ENCODE data around the gene TRMT2A. TPM values are rescaled to one million over a fixed set of nuclear protein-coding genes. Genes with fewer than 3 reads are reported as not detected.

Gene TRMT2A
- polyA plus RNA-seq, 1 donor (not counting 4 experiments of a cell fraction or from before 2014, with no cell fraction given) = 18.3 TPM

GRCh38 chr22:20140521-20140964 lies 23.5 kb upstream of the TRMT2A start:
- no peaks in the 10 kb centered on the region for H3K27me3 ChIP-seq (ENCODE audit: control insufficient read depth, extremely low read depth, insufficient read depth, low read length)
- H3K4me1 ChIP-seq (ENCODE audit: control insufficient read depth, extremely low read depth, insufficient read depth, low read length) = peaks cover 3% of the 10 kb centered on the region
- dilution Hi-C loops (cut with MboI; ENCODE audit: extremely low pct_ligation_motif_present, low sequenced_read_pairs) = no loop called here
- H3K36me3 ChIP-seq (ENCODE audit: control insufficient read depth in 2 of 2, extremely low read depth in 1 of 2, insufficient read depth in 2 of 2, low read length in 2 of 2) = peaks cover 9 to 25% of the 10 kb centered on the region in 2 experiments
- H3K79me2 ChIP-seq (ENCODE audit: control insufficient read depth, insufficient read depth, low read length) = peaks cover 38% of the 10 kb centered on the region
- TF ChIP-seq EZH2 (IDR thresholded peaks at IDR 0.05; ENCODE audit: low read length) = no peak
- TF ChIP-seq, protein P1, sequence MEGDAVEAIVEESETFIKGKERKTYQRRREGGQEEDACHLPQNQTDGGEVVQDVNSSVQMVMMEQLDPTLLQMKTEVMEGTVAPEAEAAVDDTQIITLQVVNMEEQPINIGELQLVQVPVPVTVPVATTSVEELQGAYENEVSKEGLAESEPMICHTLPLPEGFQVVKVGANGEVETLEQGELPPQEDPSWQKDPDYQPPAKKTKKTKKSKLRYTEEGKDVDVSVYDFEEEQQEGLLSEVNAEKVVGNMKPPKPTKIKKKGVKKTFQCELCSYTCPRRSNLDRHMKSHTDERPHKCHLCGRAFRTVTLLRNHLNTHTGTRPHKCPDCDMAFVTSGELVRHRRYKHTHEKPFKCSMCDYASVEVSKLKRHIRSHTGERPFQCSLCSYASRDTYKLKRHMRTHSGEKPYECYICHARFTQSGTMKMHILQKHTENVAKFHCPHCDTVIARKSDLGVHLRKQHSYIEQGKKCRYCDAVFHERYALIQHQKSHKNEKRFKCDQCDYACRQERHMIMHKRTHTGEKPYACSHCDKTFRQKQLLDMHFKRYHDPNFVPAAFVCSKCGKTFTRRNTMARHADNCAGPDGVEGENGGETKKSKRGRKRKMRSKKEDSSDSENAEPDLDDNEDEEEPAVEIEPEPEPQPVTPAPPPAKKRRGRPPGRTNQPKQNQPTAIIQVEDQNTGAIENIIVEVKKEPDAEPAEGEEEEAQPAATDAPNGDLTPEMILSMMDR (optimal IDR thresholded peaks at IDR 0.05 in 1 of 3, IDR thresholded peaks at IDR 0.05 in 1 of 3, conservative IDR thresholded peaks at IDR 0.05 in 1 of 3; ENCODE audit: extremely low read depth in 1 of 3, insufficient read depth in 2 of 3, low read length in 3 of 3) = no peak
- H4K20me1 ChIP-seq (ENCODE audit: control insufficient read depth, extremely low read depth, insufficient read depth, low read length) = peaks cover 21% of the 10 kb centered on the region
- H3K4me3 ChIP-seq (ENCODE audit: control insufficient read depth in 2 of 3, extremely low read depth in 1 of 3, insufficient read depth in 2 of 3, low read depth in 1 of 3, low read length in 3 of 3) = no peak overlapping the region
- H3K9me1 ChIP-seq (ENCODE audit: control insufficient read depth, extremely low read depth, insufficient read depth, low read length) = no peaks in the 10 kb centered on the region
- no peak overlapping the region for H2AFZ ChIP-seq (ENCODE audit: control insufficient read depth, low read length)
- no peak overlapping the region for H3K9ac ChIP-seq (ENCODE audit: control insufficient read depth, extremely low read depth, insufficient read depth, low read length)
- no peak overlapping the region for H3K4me2 ChIP-seq (ENCODE audit: control insufficient read depth, extremely low read depth, insufficient read depth, low read depth, low read length)
- no peak overlapping the region for H3K27ac ChIP-seq (ENCODE audit: control insufficient read depth, insufficient read depth, low read length)
- DNase-seq (ENCODE audit: low read depth, low spot score) (no peak), FAIRE-seq (no peak)
- no peaks in the 10 kb centered on the region for H3K9me3 ChIP-seq (ENCODE audit: control insufficient read depth, low read depth, low read length)

DNA sequence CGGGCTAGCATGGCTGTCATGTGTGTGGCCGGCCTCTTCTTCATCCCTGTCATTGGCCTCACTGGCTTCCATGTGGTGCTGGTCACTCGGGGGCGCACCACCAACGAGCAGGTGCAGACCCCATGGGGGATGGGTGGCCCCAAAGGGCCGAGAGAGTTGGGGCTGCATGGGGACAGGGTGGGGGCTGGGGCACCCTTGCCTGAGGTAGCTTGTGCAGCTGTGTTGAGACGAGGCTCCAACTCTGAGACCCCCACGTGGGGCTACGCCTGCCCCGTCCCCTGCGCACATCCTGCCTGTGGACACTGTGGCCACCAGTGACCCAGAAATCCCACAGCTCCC lies 23.1 kb upstream of the TRMT2A start:
- peaks cover 21% of the 10 kb centered on the region for H4K20me1 ChIP-seq (ENCODE audit: control insufficient read depth, extremely low read depth, insufficient read depth, low read length)
- H2AFZ ChIP-seq (ENCODE audit: control insufficient read depth, low read length) = no peak overlapping the region
- DNase-seq (ENCODE audit: low read depth, low spot score) (no peak), FAIRE-seq (no peak)
- H3K27ac ChIP-seq (ENCODE audit: control insufficient read depth, insufficient read depth, low read length) = no peak overlapping the region
- peaks cover 3% of the 10 kb centered on the region for H3K4me1 ChIP-seq (ENCODE audit: control insufficient read depth, extremely low read depth, insufficient read depth, low read length)
- H3K9me3 ChIP-seq (ENCODE audit: control insufficient read depth, low read depth, low read length) = no peaks in the 10 kb centered on the region
- H3K9me1 ChIP-seq (ENCODE audit: control insufficient read depth, extremely low read depth, insufficient read depth, low read length) = no peaks in the 10 kb centered on the region
- peaks cover 9 to 25% of the 10 kb centered on the region in 2 experiments for H3K36me3 ChIP-seq (ENCODE audit: control insufficient read depth in 2 of 2, extremely low read depth in 1 of 2, insufficient read depth in 2 of 2, low read length in 2 of 2)
- dilution Hi-C loops (cut with MboI; ENCODE audit: extremely low pct_ligation_motif_present, low sequenced_read_pairs) = no loop called here
- H3K4me2 ChIP-seq (ENCODE audit: control insufficient read depth, extremely low read depth, insufficient read depth, low read depth, low read length) = no peak overlapping the region
- peaks cover 42% of the 10 kb centered on the region for H3K79me2 ChIP-seq (ENCODE audit: control insufficient read depth, insufficient read depth, low read length)
- no peak overlapping the region for H3K9ac ChIP-seq (ENCODE audit: control insufficient read depth, extremely low read depth, insufficient read depth, low read length)
- no peaks in the 10 kb centered on the region for H3K27me3 ChIP-seq (ENCODE audit: control insufficient read depth, extremely low read depth, insufficient read depth, low read length)
- TF ChIP-seq, protein P1 (optimal IDR thresholded peaks at IDR 0.05 in 1 of 3, IDR thresholded peaks at IDR 0.05 in 1 of 3, conservative IDR thresholded peaks at IDR 0.05 in 1 of 3; ENCODE audit: extremely low read depth in 1 of 3, insufficient read depth in 2 of 3, low read length in 3 of 3) = no peak
- no peak for TF ChIP-seq EZH2 (IDR thresholded peaks at IDR 0.05; ENCODE audit: low read length)
- no peak overlapping the region for H3K4me3 ChIP-seq (ENCODE audit: control insufficient read depth in 2 of 3, extremely low read depth in 1 of 3, insufficient read depth in 2 of 3, low read depth in 1 of 3, low read length in 3 of 3)

Measured in keratinocyte (primary cell).